NCI-H526 treated with DMSO at 0.1 percent for 48 hours (cell line): Measurements from ENCODE around the gene MC3R.
A peak's percentile ranks its signal among the peaks of the same experiment; 100 is the strongest.
"Not testable (repeated sequence)": the region's sequence is repeated elsewhere in the genome, so short reads cannot be mapped to it uniquely, and the experiment has no call there.

ENCODE experiments used
- DNase-seq: peaks from one replicate; lab custom pipeline; 2025; lab: John Stamatoyannopoulos, UW

MC3R gene

DNA sequence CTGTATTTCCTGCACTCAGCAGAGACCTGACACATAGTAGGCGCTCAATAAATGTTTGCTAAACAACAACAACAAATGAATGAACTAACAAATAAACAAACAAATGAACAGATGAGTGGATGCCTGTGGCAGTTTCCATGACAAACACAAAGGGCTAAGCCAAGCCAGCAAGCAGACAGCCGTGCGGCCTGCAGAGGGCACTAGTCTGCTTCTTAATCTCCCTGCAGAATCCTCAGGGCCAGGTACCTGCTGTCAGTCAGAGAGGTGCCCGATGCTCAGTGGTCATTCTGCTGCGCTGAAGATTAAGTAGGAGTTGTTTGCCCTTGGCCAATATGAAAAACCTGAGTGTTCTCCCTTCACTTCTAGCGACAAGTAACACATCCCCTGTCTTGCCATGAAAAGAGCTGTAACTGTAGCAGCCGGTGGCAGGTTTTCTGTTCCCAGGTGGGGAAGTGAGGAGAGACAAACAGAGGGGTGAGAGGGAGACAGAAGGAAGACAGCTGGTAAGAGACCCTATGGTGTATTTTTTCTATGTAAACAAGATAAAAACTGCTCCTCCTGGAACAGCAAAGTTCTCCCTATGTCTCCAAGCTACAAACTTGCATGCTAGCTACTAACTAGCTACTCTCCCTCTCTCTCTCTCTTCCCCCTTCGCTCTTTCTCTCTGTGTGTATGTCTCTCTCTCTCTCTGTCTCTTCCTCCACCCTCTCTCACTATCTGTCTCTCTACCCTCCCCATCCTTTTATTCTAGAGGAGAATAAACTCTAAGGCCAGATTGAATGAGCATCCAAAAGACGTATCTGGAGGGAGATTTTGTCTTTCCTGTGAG, at the start of gene MC3R:
TSS of gene MC3R (plus strand) at position 779 of the 829 bp plus-strand sequence. CDS start 112 bp downstream, outside the sequence.
- peak; percentile 8 for DNase-seq

GRCh38 chr20:56200456-56200855, 48.1 kb upstream of the MC3R start:
- no peak for DNase-seq

DNA sequence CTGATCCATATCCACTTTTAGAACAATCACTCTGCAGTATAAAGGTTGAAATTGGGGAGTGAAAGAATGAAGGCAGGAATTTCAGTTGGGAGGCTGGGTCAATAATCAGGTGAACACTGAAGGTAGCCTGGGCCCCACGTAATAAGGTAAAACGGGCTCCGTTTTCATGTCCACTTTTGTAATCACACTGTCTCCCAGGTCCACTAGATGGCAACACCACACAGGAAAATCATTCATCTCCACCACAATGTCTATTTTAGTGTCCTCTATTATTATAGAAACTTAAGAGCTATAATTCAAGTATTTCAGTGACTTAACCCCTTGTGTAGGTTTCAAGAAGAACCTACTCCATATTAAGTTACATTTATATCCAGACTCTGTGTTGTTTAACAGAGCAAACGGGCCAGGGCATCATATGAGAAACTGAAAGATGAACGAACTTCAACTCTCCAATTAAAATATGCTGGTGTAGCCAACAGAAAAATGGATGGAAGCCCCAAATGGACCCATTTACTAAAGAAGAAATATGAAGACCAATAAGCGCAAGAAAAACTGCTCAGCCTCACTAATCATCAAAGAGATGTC, 45.9 kb upstream of the MC3R start:
- peak; percentile 7 for DNase-seq

- DNase-seq = no peak
Measured at GRCh38 chr20:56204206-56204605, 44.3 kb upstream of the MC3R start.

- no peak for DNase-seq
Measured at GRCh38 chr20:56205346-56205745, 43.2 kb upstream of the MC3R start.

- no peak for DNase-seq
Measured at GRCh38 chr20:56207656-56208055, 40.9 kb upstream of the MC3R start.

DNA sequence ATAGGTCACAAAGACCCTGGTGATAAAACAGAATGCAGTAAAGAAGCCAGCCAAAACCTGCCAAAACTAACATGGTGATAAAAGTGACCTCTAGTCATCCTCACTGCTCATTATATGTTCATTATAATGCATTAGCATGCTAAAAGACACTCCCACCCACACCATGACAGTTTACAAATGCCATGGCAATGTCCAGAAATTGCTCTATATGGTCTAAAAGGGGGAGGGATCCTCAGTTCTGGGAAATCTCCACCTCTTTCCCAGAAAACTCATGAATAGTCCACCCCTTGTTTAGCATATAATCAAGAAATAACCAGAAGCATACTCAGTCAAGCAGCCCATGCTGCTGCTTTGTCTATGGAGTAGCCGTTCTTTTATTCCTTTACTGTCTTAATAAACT, 40.4 kb upstream of the MC3R start:
- no peak for DNase-seq

DNA sequence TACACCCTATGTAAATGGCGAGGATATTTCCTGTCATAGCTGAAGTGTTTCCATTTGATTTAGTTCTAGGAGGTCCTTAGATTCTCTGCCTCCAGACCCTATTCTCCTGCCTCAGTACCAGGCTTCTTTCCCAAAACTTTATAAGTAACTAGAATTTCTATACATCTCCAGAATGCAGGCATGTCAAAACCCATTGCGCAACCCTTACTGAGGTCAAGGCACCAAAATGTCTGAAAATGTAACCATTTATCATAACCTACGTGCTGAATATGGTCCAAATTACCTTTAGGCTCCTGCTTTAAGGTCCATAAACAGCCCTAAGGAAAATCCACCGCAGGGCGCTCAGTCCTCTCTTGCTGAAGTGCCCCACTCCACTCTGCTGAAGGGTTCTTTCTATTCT, 37.5 kb upstream of the MC3R start:
- no peak for DNase-seq

- no peak for DNase-seq
Measured at GRCh38 chr20:56212091-56212490, 36.4 kb upstream of the MC3R start.

DNA sequence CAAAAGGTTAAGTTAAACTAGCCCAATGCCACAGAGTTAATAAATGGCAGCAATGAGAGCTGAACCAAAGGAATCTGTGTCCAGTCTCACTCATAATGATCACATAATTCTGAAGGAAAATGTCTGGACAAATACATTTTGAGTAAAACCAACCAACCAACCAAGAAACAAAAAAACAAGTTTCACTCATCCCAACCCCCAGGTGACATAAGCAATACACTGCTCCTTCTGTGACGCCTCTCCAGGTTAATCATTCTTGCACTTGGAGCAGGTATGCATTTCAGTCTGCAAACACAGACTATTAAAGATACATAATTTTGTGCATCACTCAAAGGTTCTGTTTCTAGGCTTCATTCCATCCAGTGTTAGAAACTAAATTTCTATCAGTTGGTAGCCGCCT, 35.2 kb upstream of the MC3R start:
- DNase-seq = no peak

GRCh38 chr20:56215115-56215514, 33.4 kb upstream of the MC3R start:
- DNase-seq = no peak

DNA sequence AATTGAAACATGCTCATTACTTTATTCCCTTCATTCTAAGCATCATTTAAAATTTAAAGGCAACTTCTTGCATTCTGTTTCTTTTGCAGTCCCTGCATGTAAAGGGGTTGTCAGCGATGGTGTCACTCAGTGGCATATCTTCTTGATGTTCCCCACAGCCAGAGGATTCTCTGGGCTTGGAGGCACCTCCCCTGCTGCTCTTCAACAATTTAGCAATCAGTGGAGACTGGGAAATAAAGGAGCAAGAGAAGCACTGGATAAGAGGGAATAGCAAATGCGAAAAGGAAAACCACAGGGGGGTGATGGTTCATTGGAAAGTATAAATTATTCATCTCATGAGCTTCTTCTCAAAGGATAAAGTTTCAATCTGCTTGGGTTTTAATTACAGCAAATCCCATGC, 30.7 kb upstream of the MC3R start:
- DNase-seq = no peak

DNA sequence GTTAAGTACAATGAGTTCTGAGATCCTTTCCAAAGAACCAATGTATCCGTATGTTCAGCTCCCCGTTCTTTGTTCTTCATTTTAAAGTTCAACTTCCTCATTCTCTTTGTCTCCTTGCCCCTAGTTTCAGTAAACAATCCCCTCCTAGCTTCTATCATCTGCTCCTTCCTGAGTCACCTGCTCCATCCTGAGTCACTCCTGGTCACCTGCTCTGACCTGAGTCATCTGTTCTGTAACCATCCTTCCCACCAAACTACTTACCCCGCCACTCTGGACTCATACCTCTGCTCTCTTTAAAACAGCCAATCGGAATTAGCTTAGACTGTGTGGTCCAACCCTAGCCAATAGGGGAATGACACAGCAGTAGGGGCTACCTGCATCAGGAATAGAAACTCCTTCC, 27.3 kb upstream of the MC3R start:
- not testable (repeated sequence) for DNase-seq

GRCh38 chr20:56222201-56222600, 26.3 kb upstream of the MC3R start:
- no peak for DNase-seq

DNA sequence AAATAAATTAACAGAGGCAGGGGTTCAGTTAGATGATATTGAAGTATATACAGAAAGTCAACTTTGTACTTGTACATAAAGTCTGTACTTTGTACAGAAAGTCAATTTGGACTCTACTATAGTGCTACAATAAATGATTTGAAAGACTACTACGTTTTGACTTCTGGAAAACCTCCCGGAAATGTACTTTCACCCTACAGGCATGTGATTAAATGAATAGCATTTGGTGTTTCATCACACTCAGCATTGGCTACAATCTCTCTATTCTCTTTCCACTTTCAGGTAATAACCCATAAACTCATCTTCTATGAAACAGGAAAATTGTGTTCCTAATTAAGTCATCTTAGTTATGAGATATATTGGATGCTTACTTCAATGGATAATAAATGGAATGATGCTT, 25.6 kb upstream of the MC3R start:
- no peak for DNase-seq

- DNase-seq = no peak
Measured at GRCh38 chr20:56223352-56223751, 25.2 kb upstream of the MC3R start.

DNA sequence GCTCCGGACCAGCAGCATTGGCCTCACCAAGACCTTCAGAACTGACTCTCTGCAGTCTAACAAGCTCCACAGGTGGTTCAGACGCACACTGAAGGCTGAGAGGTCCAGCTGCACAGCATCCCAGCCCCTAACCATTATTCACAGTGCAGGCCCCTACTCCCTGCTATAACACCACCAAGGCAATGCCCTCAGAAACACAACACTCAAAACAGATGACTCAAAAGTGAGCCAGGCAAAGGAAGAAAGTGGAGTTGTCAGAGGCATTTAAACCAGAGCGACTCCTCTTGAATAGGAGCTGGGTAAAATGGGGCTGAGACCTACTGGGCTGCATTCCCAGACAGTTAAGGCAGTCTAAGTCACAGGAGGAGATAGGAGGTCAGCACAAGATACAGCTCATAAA, 20.5 kb upstream of the MC3R start:
- no peak for DNase-seq

DNA sequence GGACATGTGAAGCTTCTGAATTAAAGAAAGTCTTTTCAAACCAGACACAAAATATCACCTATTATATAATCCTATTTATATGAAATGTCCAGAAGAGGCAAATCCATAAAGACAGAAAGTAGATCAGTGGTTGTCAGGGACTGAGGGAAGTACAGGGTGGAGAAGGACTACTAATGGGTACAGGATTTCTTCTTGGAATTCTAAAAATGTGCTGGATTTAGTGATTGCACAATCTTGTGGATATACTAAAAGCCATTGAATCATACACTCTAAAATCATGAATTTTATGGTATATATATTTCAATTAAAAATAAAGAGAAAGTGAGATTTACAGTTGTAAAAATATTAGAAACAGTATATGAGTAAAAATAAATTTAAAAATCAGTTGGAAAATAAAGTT, 18.7 kb upstream of the MC3R start:
- DNase-seq = no peak

- DNase-seq = no peak
Measured at GRCh38 chr20:56234110-56234509, 14.4 kb upstream of the MC3R start.

DNA sequence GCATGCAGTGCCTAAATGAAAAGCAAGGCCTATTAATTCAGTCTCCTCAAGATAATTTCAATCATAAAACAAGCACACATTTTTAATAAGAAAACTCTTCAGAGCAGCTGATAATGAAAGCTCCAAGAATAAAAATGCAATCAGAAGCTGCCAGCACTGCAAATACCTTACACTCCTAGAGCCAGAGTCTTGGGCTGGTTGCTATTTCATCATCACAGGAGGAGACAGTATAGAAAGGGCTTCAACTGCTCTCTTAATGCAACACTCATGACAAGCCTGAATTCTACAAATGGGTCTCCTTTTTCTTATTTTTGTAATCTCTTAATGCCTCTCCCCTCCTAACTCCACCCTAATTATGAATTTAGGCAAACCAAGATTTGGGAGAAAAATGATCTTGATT, 11.2 kb upstream of the MC3R start:
- DNase-seq = no peak

- DNase-seq = no peak
Measured at GRCh38 chr20:56244259-56244658, 4.3 kb upstream of the MC3R start.

- no peak for DNase-seq
Measured at GRCh38 chr20:56245761-56246160, 2.8 kb upstream of the MC3R start.

GRCh38 chr20:56249244-56249955, 868 bp downstream of the MC3R start:
- DNase-seq = no peak
